A673 (cell line): Measurements from ENCODE around the gene MET. TPM values are rescaled to one million over a fixed set of nuclear protein-coding genes. Genes with fewer than 3 reads are reported as not detected.
"Not testable (repeated sequence)": the region's sequence is repeated elsewhere in the genome, so short reads cannot be mapped to it uniquely, and the experiment has no call there.

ENCODE experiments used
- BruUV-seq: library from RNA; stranded (reverse); fragments of 400-500 nt; replicated peaks from 2 replicates; lab custom pipeline; 2021; lab: Mats Ljungman, UMichigan
- CTCF ChIA-PET: fragments of 300-600 bp; sonication (Branson Sonifier 250); formaldehyde crosslinking; loops from one replicate; lab custom pipeline; 2022; ENCODE audit warnings: antibody characterized with exemption; lab: Charles Lee
- POLR2A ChIA-PET: fragments of 300-600 bp; sonication (Branson Sonifier 250); formaldehyde crosslinking; loops from one replicate; lab custom pipeline; 2022; ENCODE audit warnings: antibody characterized with exemption; ENCODE audit not compliant: low non-redundant PET; lab: Charles Lee
- DNase-seq: peaks from one replicate; pipeline ENCODE4 v3.0.0-alpha.2; 2015; ENCODE audit warnings: low spot score
- H3K27ac ChIP-seq: fragments of 200-600 bp; sonication (generic); 2 replicates; pipeline ENCODE4 v1.5.1; 2016; ENCODE audit warnings: mixed run types, low read depth, mild to moderate bottlenecking, mixed read lengths, antibody characterized with exemption, low read length; ENCODE audit not compliant: poor library complexity, severe bottlenecking
- H3K27me3 ChIP-seq: fragments of 200-600 bp; sonication (generic); replicated peaks from 2 replicates; pipeline ENCODE4 v1.6.1; 2017; ENCODE audit warnings: mixed run types, low read depth, mild to moderate bottlenecking, mixed read lengths, antibody characterized with exemption, low read length; ENCODE audit not compliant: insufficient read depth, poor library complexity
- H3K36me3 ChIP-seq: fragments of 200-600 bp; sonication (generic); 2 replicates; pipeline ENCODE4 v1.6.1; 2016; ENCODE audit warnings: mixed run types, mild to moderate bottlenecking, mixed read lengths, antibody characterized with exemption, low read length; ENCODE audit not compliant: insufficient read depth, poor library complexity, severe bottlenecking
- H3K4me1 ChIP-seq: fragments of 200-600 bp; sonication (generic); 2 replicates; pipeline ENCODE4 v1.6.1; 2017; ENCODE audit warnings: mixed run types, mild to moderate bottlenecking, mixed read lengths, antibody characterized with exemption, low read length; ENCODE audit not compliant: insufficient read depth, poor library complexity, severe bottlenecking
- H3K4me3 ChIP-seq: fragments of 200-600 bp; sonication (generic); 2 replicates; pipeline ENCODE4 v1.5.1; 2016; ENCODE audit warnings: low read depth, mixed run types, mild to moderate bottlenecking, mixed read lengths, low read length; ENCODE audit not compliant: poor library complexity, severe bottlenecking
- H3K9me3 ChIP-seq: fragments of 200-600 bp; sonication (generic); 2 replicates; pipeline ENCODE4 v1.6.1; 2016; ENCODE audit warnings: mixed run types, low read depth, mild to moderate bottlenecking, mixed read lengths, antibody characterized with exemption, low read length; ENCODE audit not compliant: poor library complexity, severe bottlenecking
- CTCF ChIP-seq: fragments of 300-800, 200-600 bp; sonication (generic); conservative IDR thresholded peaks from 2 replicates; pipeline ENCODE4 v1.5.1; 2017; ENCODE audit warnings: low read depth, mild to moderate bottlenecking, antibody characterized with exemption, low read length, moderate library complexity, mixed read lengths
- EZH2 ChIP-seq: fragments of 200-600 bp; sonication (generic); IDR thresholded peaks from 2 replicates; pipeline ENCODE4 v1.6.1; 2017; ENCODE audit warnings: borderline replicate concordance, low read depth, mild to moderate bottlenecking, mixed read lengths, antibody characterized with exemption, low read length; ENCODE audit not compliant: poor library complexity, severe bottlenecking
- intact Hi-C: fragments of 100-400 bp; cut with micrococcal nuclease; formaldehyde crosslinking; loops from one replicate; pipeline ENCODE4 v1.10.0; 2022; ENCODE audit not compliant: unreplicated experiment
- total RNA-seq: library from RNA; stranded (reverse); gene quantifications from 2 replicates; pipeline ENCODE4 v1.2.3, GENCODE V29; 2021

The MET gene
- total RNA-seq, 1 experiment from 2014 or later = 6.8 TPM

DNA sequence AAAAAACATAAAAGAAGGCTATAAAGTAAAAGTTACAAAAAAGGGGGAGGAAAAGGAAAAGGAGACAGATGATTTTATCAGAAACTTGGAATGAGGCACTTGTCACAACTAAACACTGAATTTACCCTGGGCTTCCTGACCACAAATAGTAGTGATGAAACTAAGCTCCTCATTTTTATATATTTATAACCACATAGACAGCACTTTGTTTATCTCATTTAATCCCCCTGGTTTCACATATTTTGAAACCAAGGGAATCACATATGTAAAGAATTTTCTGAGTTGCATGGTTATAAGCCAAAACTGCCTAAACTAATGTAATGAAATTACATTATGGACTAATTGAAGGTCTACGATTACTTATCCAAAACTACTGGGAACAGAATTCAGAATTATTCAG is 39.6 kb upstream of the MET start:
- DNase-seq = no peak

DNA sequence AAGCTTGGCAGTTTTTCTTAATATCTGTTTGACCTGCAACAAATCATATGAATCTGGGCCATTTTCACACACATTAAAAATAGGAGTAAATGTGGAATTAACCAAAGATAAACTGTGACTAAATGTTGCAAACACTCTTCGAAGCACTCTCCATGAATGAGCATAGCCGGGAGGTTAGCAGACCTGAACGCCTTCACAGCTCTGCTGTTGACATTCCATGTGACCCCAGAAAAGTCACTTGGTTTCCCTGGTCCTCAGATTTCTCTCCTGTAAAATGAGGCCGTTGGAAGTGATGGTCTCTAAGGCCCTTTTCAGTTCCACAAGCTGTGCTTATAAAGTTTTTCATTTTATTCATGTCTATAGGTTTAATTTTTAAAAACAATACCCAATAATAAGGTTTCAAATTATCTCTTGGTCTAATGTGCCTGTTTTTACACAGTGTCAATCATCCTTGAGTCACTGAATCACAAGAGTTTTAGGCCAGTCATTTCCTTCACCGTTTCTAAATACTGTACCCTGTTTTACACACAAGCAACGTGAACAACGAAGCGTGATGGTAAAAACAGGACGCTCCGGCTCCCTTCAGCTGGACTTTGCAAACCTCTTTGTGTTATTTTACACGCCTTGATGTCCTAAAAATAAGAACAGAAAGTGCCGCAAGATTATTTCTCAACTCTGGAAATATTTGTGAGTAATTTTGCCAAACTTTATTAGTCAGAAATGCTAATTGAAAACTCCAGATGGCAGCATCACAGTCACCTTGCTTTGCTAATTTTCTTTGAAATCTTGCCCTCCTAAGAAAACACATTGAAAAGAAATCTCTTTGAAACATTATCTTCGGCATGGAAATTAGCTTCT is 38.6 kb upstream of the MET start:
- ChIA-PET POLR2A (no interaction called here), CTCF (no interaction called here)
- Histone ChIP-seq H3K27me3 (no peaks in the 10 kb centered on the region), H3K4me3 (no peak overlapping the region), H3K36me3 (no peaks in the 10 kb centered on the region), H3K9me3 (no peaks in the 10 kb centered on the region), H3K27ac (no peak overlapping the region), H3K4me1 (peaks cover 7% of the 10 kb centered on the region)
- intact Hi-C loops = no loop called here
- TF ChIP-seq CTCF (no peak), EZH2 (no peak)
- no peak for DNase-seq
- BruUV-seq = no TSS peak

More for the DNA sequence above, 39.6 kb upstream of the MET start:
- no peaks in the 10 kb centered on the region for H3K27me3 ChIP-seq
- ChIA-PET CTCF (no interaction called here), POLR2A (no interaction called here)
- H3K36me3 ChIP-seq = no peaks in the 10 kb centered on the region
- H3K4me3 ChIP-seq = no peak overlapping the region
- TF ChIP-seq EZH2 (no peak), CTCF (no peak)
- intact Hi-C loops = no loop called here
- peaks cover 7% of the 10 kb centered on the region for H3K4me1 ChIP-seq
- no peaks in the 10 kb centered on the region for H3K9me3 ChIP-seq
- H3K27ac ChIP-seq = no peak overlapping the region
- no TSS peak for BruUV-seq

DNA sequence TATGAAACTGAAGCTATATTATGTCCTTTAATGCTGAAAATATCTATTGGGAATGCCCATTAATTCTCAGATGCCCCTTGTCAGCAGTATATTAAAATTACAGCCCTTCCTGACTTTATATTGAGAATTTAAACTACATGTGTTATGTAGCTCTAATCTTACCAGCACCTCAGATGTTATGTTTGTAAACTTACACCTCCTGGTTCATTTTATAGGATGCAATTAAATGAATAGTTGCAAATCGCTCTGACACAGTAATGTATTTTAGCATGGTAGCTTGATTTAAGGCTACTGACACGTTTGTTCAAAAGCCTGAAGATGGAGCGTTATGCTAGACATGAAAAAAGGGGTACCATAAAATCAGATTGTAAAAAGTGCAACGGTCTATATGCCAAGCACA is 35.0 kb upstream of the MET start:
- Histone ChIP-seq H3K27me3 (no peaks in the 10 kb centered on the region), H3K4me3 (no peak overlapping the region), H3K36me3 (no peaks in the 10 kb centered on the region), H3K9me3 (no peaks in the 10 kb centered on the region), H3K27ac (no peak overlapping the region), H3K4me1 (no peaks in the 10 kb centered on the region)
- no peak for DNase-seq
- intact Hi-C loops = no loop called here
- no TSS peak for BruUV-seq
- ChIA-PET POLR2A (no interaction called here), CTCF (no interaction called here)
- TF ChIP-seq EZH2 = no peak
- no peak for TF ChIP-seq CTCF

GRCh38 chr7:116638592-116638991 is 33.4 kb upstream of the MET start:
- intact Hi-C loops, H3K27me3 ChIP-seq, H3K27ac ChIP-seq, H3K9me3 ChIP-seq, POLR2A ChIA-PET, BruUV-seq, H3K36me3 ChIP-seq, CTCF ChIA-PET, H3K4me3 ChIP-seq, DNase-seq, H3K4me1 ChIP-seq: not testable (repeated sequence)
